PC-9 (cell line): ENCODE measurements around the gene GRIK3. TPM values are rescaled to one million over a fixed set of nuclear protein-coding genes. Genes with fewer than 3 reads are reported as not detected.

Experiments
- BruUV-seq: library from RNA; stranded (reverse); fragments of 400-500 nt; replicated peaks from 2 replicates; lab custom pipeline; 2021; lab: Mats Ljungman, UMichigan
- CTCF ChIA-PET: fragments of 300-600 bp; sonication (Branson Sonifier 250); formaldehyde crosslinking; loops from one replicate; lab custom pipeline; 2022; ENCODE audit warnings: antibody characterized with exemption; lab: Charles Lee
- POLR2A ChIA-PET: fragments of 300-600 bp; sonication (Branson Sonifier 250); formaldehyde crosslinking; loops from one replicate; lab custom pipeline; 2022; ENCODE audit warnings: antibody characterized with exemption; ENCODE audit not compliant: unreplicated experiment; lab: Charles Lee
- DNase-seq, 2 experiments: peaks; one replicate each; pipeline versions ENCODE4 v3.0.0 to v3.0.0-alpha.2; 2015 to 2022; ENCODE audit warnings: mixed read lengths in 1 of 2
- H2AFZ ChIP-seq: fragments of 200-600 bp; sonication (generic); 2 replicates; pipeline ENCODE4 v1.8.1; 2017; ENCODE audit warnings: antibody characterized with exemption
- H3F3A ChIP-seq: fragments of 200-600 bp; sonication (generic); 2 replicates; pipeline ENCODE4 v1.8.1; 2017; ENCODE audit warnings: antibody characterized with exemption, mild to moderate bottlenecking, low read depth; ENCODE audit not compliant: insufficient read depth
- H3K27ac ChIP-seq: fragments of 200-600 bp; sonication (generic); 2 replicates; pipeline ENCODE4 v1.6.1; 2016; ENCODE audit warnings: mixed run types
- H3K27me3 ChIP-seq: fragments of 200-600 bp; sonication (generic); 2 replicates; pipeline ENCODE4 v1.6.1; 2016; ENCODE audit warnings: low read depth, mixed run types; ENCODE audit not compliant: insufficient read depth
- H3K36me3 ChIP-seq: fragments of 200-600 bp; sonication (generic); 2 replicates; pipeline ENCODE4 v1.6.1; 2016; ENCODE audit warnings: low read depth, mixed run types
- H3K4me1 ChIP-seq: fragments of 200-600 bp; sonication (generic); replicated peaks from 2 replicates; pipeline ENCODE4 v1.6.1; 2016; ENCODE audit warnings: mixed run types; ENCODE audit not compliant: insufficient read depth
- H3K4me2 ChIP-seq: fragments of 200-600 bp; sonication (generic); 2 replicates; pipeline ENCODE4 v1.6.1; 2017; ENCODE audit warnings: mixed run types
- H3K4me3 ChIP-seq: fragments of 200-600 bp; sonication (generic); 2 replicates; pipeline ENCODE4 v1.6.1; 2016; ENCODE audit warnings: mixed run types
- H3K79me2 ChIP-seq: fragments of 200-600 bp; sonication (generic); 2 replicates; pipeline ENCODE4 v1.6.1; 2017; ENCODE audit warnings: low read depth, mixed run types
- H3K9me2 ChIP-seq: fragments of 200-600 bp; sonication (generic); 2 replicates; pipeline ENCODE4 v1.8.1; 2017; ENCODE audit warnings: mild to moderate bottlenecking; ENCODE audit not compliant: insufficient read depth
- H3K9me3 ChIP-seq: fragments of 200-600 bp; sonication (generic); 2 replicates; pipeline ENCODE4 v1.8.1; 2016; ENCODE audit warnings: low read depth; ENCODE audit not compliant: insufficient read depth
- H4K20me1 ChIP-seq: fragments of 200-600 bp; sonication (generic); 2 replicates; pipeline ENCODE4 v1.8.1; 2017; ENCODE audit not compliant: insufficient read depth
- EZH2 ChIP-seq: fragments of 200-600 bp; sonication (generic); IDR thresholded peaks from 2 replicates; pipeline ENCODE4 v1.8.0; 2017; ENCODE audit warnings: antibody characterized with exemption, low read depth
- intact Hi-C: fragments of 100-400 bp; cut with micrococcal nuclease; formaldehyde crosslinking; loops from one replicate; pipeline ENCODE4 v1.10.0; 2022; ENCODE audit not compliant: unreplicated experiment
- total RNA-seq: library from RNA; stranded (reverse); gene quantifications from 2 replicates; pipeline ENCODE4 v1.2.3, GENCODE V29; 2021
- TF ChIP-seq, protein P1 (sequence below): fragments of 200-600 bp; sonication (generic); conservative IDR thresholded peaks from 2 replicates; pipeline ENCODE4 v1.6.1; 2017; ENCODE audit warnings: mixed run types, antibody characterized with exemption, mild to moderate bottlenecking, moderate library complexity

Gene GRIK3
- total RNA-seq, 1 experiment from 2014 or later, result not detected

DNA sequence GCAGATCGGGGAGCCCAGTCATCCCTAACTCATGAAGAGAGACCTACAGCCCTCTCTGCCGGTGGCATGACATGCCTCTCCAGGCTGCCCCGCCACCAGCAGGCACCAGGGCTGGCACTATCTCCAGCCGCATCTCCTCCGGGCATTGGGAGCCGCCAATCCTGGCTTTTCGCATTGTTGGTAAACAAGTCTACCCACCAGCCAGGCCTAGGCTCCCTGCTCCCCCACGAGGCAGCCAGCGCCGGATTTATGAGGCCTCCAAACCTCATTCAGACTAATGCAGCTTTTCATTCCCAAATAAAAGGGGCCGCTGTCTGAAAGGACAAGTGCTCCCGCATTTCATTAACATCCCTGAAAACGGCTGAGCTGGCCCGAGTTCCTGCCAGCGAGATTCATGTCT lies 3.4 kb upstream of the GRIK3 start:
- no TSS peak for BruUV-seq
- TF ChIP-seq, protein P1, sequence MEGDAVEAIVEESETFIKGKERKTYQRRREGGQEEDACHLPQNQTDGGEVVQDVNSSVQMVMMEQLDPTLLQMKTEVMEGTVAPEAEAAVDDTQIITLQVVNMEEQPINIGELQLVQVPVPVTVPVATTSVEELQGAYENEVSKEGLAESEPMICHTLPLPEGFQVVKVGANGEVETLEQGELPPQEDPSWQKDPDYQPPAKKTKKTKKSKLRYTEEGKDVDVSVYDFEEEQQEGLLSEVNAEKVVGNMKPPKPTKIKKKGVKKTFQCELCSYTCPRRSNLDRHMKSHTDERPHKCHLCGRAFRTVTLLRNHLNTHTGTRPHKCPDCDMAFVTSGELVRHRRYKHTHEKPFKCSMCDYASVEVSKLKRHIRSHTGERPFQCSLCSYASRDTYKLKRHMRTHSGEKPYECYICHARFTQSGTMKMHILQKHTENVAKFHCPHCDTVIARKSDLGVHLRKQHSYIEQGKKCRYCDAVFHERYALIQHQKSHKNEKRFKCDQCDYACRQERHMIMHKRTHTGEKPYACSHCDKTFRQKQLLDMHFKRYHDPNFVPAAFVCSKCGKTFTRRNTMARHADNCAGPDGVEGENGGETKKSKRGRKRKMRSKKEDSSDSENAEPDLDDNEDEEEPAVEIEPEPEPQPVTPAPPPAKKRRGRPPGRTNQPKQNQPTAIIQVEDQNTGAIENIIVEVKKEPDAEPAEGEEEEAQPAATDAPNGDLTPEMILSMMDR, result no peak
- TF ChIP-seq EZH2, result no peak
- Histone ChIP-seq H3K4me2 (no peak overlapping the region), H3K4me3 (no peak overlapping the region), H3K27me3 (peaks cover 24% of the 10 kb centered on the region; the same call in 1 of the 2 replicates), H4K20me1 (no peaks in the 10 kb centered on the region), H3K4me1 (no peaks in the 10 kb centered on the region), H3K27ac (no peak overlapping the region), H3K9me3 (no peaks in the 10 kb centered on the region), H3K79me2 (no peaks in the 10 kb centered on the region), H2AFZ (no peak overlapping the region), H3K9me2 (no peaks in the 10 kb centered on the region), H3K36me3 (no peaks in the 10 kb centered on the region), H3F3A (no peaks in the 10 kb centered on the region)
- intact Hi-C loops, result no loop called here
- DNase-seq, result no peak
- ChIA-PET CTCF (interaction anchor here (0.5 kb wide), 1 partner anchor 332 kb away, joined by 3 read pairs; no protein-coding TSS in a partner anchor), POLR2A (no interaction called here)

- Histone ChIP-seq H3F3A (no peaks in the 10 kb centered on the region), H3K4me2 (no peak overlapping the region), H3K36me3 (no peaks in the 10 kb centered on the region), H3K9me3 (no peaks in the 10 kb centered on the region), H3K9me2 (no peaks in the 10 kb centered on the region), H2AFZ (no peak overlapping the region), H3K27ac (no peak overlapping the region), H3K79me2 (no peaks in the 10 kb centered on the region), H4K20me1 (no peaks in the 10 kb centered on the region), H3K4me1 (no peaks in the 10 kb centered on the region), H3K4me3 (no peak overlapping the region), H3K27me3 (peaks cover 28% of the 10 kb centered on the region; the same call in 1 of the 2 replicates)
- ChIA-PET CTCF (no interaction called here), POLR2A (no interaction called here)
- TF ChIP-seq EZH2, result no peak
- TF ChIP-seq, protein P1, result no peak
- intact Hi-C loops, result no loop called here
- DNase-seq, result no peak
- BruUV-seq, result no TSS peak
These were observed 2.3 kb upstream of the GRIK3 start for GRCh38 chr1:37036667-37037053.

GRCh38 chr1:37035796-37036666 lies 1.7 kb upstream of the GRIK3 start:
- TF ChIP-seq, protein P1, result no peak
- no peak for TF ChIP-seq EZH2
- ChIA-PET POLR2A (no interaction called here), CTCF (no interaction called here)
- Histone ChIP-seq H3K9me2 (no peaks in the 10 kb centered on the region), H4K20me1 (no peaks in the 10 kb centered on the region), H3K4me2 (no peak overlapping the region), H3K36me3 (no peaks in the 10 kb centered on the region), H3F3A (no peaks in the 10 kb centered on the region), H3K27me3 (peaks cover 32% of the 10 kb centered on the region), H3K27ac (no peak overlapping the region), H3K79me2 (no peaks in the 10 kb centered on the region), H2AFZ (no peak overlapping the region), H3K9me3 (no peaks in the 10 kb centered on the region), H3K4me3 (no peak overlapping the region), H3K4me1 (no peaks in the 10 kb centered on the region)
- intact Hi-C loops, result no loop called here
- no TSS peak for BruUV-seq
- DNase-seq, result no peak
